Natural killer cell (primary cell): ENCODE results near the gene IRF4. TPM values are rescaled to one million over a fixed set of nuclear protein-coding genes. Genes with fewer than 3 reads are reported as not detected.

ENCODE experiments used
- ATAC-seq, 3 donors: fragments of 150-1000 bp in 2 of 3; fragments of 200-7000 bp in 1 of 3; cut with Tn5 transposase; 1 replicate in 1 of 3; 2 replicates in 2 of 3; pipeline ENCODE4 v1.10.0; 2021; ENCODE audit warnings: mild to moderate bottlenecking in 2 of 3, moderate library complexity in 2 of 3
- DNase-seq, 2 donors: peaks; one replicate each; pipeline versions ENCODE4 v3.0.0 to v3.0.0-alpha.2; 2013 to 2021; ENCODE audit warnings: mixed read lengths in 1 of 2
- H3K27ac ChIP-seq: one replicate; pipeline ENCODE4 v1.5.1; 2013; ENCODE audit warnings: mild to moderate bottlenecking, low read length
- H3K27me3 ChIP-seq: one replicate; pipeline ENCODE4 v1.6.1; 2013; ENCODE audit warnings: low read length; ENCODE audit not compliant: control insufficient read depth, insufficient read depth
- H3K36me3 ChIP-seq: one replicate; pipeline ENCODE4 v1.6.1; 2013; ENCODE audit warnings: low read length; ENCODE audit not compliant: control insufficient read depth, insufficient read depth
- H3K4me1 ChIP-seq: one replicate; pipeline ENCODE4 v1.6.1; 2013; ENCODE audit warnings: low read length; ENCODE audit not compliant: control insufficient read depth, insufficient read depth
- H3K4me3 ChIP-seq: one replicate; pipeline ENCODE4 v1.5.1; 2013; ENCODE audit warnings: low read length
- H3K9me3 ChIP-seq: one replicate; pipeline ENCODE4 v1.6.1; 2013; ENCODE audit warnings: low read length; ENCODE audit not compliant: control insufficient read depth, insufficient read depth
- H3K27ac Mint-ChIP-seq, 2 donors: one replicate each; pipeline ENCODE4 v1.8.0; 2022; ENCODE audit warnings: mild to moderate bottlenecking in 2 of 2, mixed read lengths in 2 of 2, moderate library complexity in 1 of 2
- H3K27me3 Mint-ChIP-seq, 2 donors: one replicate each; pipeline ENCODE4 v1.8.0; 2022; ENCODE audit warnings: low read depth in 2 of 2, mixed read lengths in 2 of 2
- H3K36me3 Mint-ChIP-seq: one replicate; pipeline ENCODE4 v1.8.0; 2022; ENCODE audit warnings: mixed read lengths
- H3K4me1 Mint-ChIP-seq, 2 donors: one replicate each; pipeline ENCODE4 v1.8.0; 2022; ENCODE audit warnings: mixed read lengths in 2 of 2
- H3K4me3 Mint-ChIP-seq: one replicate; pipeline ENCODE4 v1.8.0; 2022; ENCODE audit warnings: mild to moderate bottlenecking, moderate library complexity, mixed read lengths
- H3K9me3 Mint-ChIP-seq, 2 donors: one replicate each; pipeline ENCODE4 v1.8.0; 2022; ENCODE audit warnings: mixed read lengths in 2 of 2
- WGBS: methylation state at CpG from one replicate; pipeline ENCODE4 v1.1.7; 2013; ENCODE audit warnings: missing lambda C conversion rate; ENCODE audit not compliant: insufficient coverage; 5-methylcytosine and 5-hydroxymethylcytosine counted together
- intact Hi-C: fragments of 100-400 bp; cut with micrococcal nuclease; formaldehyde crosslinking; loops from one replicate; pipeline ENCODE4 v1.14.2; 2022
- total RNA-seq, 4 donors: library from RNA; stranded (reverse); fragments of 120-200 nt in 1 of 4; gene quantifications; one replicate each; pipeline versions ENCODE4 v1.2.3 to v1.2.4, GENCODE V29; 2013 to 2022
- TF ChIP-seq, protein P1 (sequence below): fragments of 200-600 bp; IDR thresholded peaks from one replicate; pipeline ENCODE4 v1.8.0; 2022; ENCODE audit warnings: antibody characterized with exemption

Gene IRF4
- total RNA-seq, 3 donors from 2014 or later (not counting 1 experiment from before 2014, with no cell fraction given): 3.5 to 37.5 (median 3.5) TPM

- no peaks in the 10 kb centered on the region for H3K36me3 Mint-ChIP-seq
- intact Hi-C loops: no loop called here
- no peak overlapping the region for H3K4me3 ChIP-seq
- H3K9me3 Mint-ChIP-seq: no peaks in the 10 kb centered on the region
- no peak for DNase-seq
- peaks cover 16 to 19% of the 10 kb centered on the region in 2 donors for H3K4me1 Mint-ChIP-seq
- H3K27ac Mint-ChIP-seq: no peak overlapping the region
- no peaks in the 10 kb centered on the region for H3K36me3 ChIP-seq
- peaks cover 20% of the 10 kb centered on the region for H3K4me1 ChIP-seq
- H3K27me3 ChIP-seq: no peaks in the 10 kb centered on the region
- no peak overlapping the region for H3K27ac ChIP-seq
- TF ChIP-seq, protein P1, sequence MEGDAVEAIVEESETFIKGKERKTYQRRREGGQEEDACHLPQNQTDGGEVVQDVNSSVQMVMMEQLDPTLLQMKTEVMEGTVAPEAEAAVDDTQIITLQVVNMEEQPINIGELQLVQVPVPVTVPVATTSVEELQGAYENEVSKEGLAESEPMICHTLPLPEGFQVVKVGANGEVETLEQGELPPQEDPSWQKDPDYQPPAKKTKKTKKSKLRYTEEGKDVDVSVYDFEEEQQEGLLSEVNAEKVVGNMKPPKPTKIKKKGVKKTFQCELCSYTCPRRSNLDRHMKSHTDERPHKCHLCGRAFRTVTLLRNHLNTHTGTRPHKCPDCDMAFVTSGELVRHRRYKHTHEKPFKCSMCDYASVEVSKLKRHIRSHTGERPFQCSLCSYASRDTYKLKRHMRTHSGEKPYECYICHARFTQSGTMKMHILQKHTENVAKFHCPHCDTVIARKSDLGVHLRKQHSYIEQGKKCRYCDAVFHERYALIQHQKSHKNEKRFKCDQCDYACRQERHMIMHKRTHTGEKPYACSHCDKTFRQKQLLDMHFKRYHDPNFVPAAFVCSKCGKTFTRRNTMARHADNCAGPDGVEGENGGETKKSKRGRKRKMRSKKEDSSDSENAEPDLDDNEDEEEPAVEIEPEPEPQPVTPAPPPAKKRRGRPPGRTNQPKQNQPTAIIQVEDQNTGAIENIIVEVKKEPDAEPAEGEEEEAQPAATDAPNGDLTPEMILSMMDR: no peak
- no peak for ATAC-seq
- H3K27me3 Mint-ChIP-seq: no peaks in the 10 kb centered on the region
- H3K4me3 Mint-ChIP-seq: no peak overlapping the region
- 94% methylated on average over 6 of the region's 6 CpGs for WGBS
- no peaks in the 10 kb centered on the region for H3K9me3 ChIP-seq
These were observed 45.5 kb downstream of the IRF4 start for GRCh38 chr6:437037-437392.

DNA sequence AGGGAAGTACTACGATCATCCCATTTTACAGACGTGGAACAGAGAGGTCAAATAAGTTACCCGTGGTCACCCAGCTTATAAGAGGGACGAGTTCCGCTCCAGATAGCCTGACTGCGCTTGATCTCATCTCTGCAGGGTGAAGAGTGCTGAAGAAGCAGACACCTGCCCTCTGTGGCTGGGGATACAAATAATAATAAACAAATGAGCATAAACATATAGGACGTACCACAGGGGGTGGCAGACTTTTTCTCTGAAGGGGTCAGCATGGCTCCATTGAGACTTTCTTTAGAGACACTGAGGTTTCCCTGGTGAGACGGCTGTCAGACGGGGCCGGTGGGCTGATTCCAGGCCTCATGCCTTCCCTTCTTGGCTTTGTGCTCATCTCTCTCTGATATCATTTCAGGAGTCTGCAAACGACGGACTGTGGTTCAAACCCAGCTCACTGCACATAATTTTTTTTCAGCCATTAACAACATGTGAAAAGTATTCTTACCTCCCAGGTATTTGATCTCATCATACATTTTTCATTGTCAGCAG is 47.1 kb downstream of the IRF4 start:
- no peaks in the 10 kb centered on the region for H3K9me3 Mint-ChIP-seq
- ATAC-seq: no peak
- no peak overlapping the region for H3K27ac ChIP-seq

GRCh38 chr6:439641-440167 is 48.2 kb downstream of the IRF4 start:
- Mint-ChIP-seq H3K27ac (no peak overlapping the region), H3K9me3 (no peaks in the 10 kb centered on the region), H3K4me3 (no peak overlapping the region), H3K27me3 (no peaks in the 10 kb centered on the region), H3K36me3 (no peaks in the 10 kb centered on the region), H3K4me1 (peaks cover 8 to 9% of the 10 kb centered on the region in 2 donors)
- H3K4me1 ChIP-seq: peaks cover 9% of the 10 kb centered on the region
- H3K9me3 ChIP-seq: no peaks in the 10 kb centered on the region
- intact Hi-C loops: no loop called here
- WGBS: 93% methylated on average over 9 of the region's 9 CpGs
- no peaks in the 10 kb centered on the region for H3K36me3 ChIP-seq
- no peak for DNase-seq
- no peak overlapping the region for H3K27ac ChIP-seq
- H3K4me3 ChIP-seq: no peak overlapping the region
- no peak for ATAC-seq
- no peaks in the 10 kb centered on the region for H3K27me3 ChIP-seq
- TF ChIP-seq, protein P1: no peak

More for the DNA sequence above, 47.1 kb downstream of the IRF4 start:
- Histone ChIP-seq H3K36me3 (no peaks in the 10 kb centered on the region), H3K27me3 (no peaks in the 10 kb centered on the region), H3K4me3 (no peak overlapping the region), H3K4me1 (peaks cover 13% of the 10 kb centered on the region), H3K9me3 (no peaks in the 10 kb centered on the region)
- no peak for DNase-seq
- TF ChIP-seq, protein P1: no peak
- no peak overlapping the region for H3K27ac Mint-ChIP-seq
- 89% methylated on average over 12 of the region's 12 CpGs for WGBS
- peaks cover 9 to 10% of the 10 kb centered on the region in 2 donors for H3K4me1 Mint-ChIP-seq
- H3K36me3 Mint-ChIP-seq: no peaks in the 10 kb centered on the region
- intact Hi-C loops: no loop called here
- no peaks in the 10 kb centered on the region for H3K27me3 Mint-ChIP-seq
- H3K4me3 Mint-ChIP-seq: no peak overlapping the region
